K562 (cell line): Measurements from ENCODE around the gene FAM171A2.

Experiments used
- ATF7 ChIP-seq: fragments of 450-650 bp; IDR thresholded peaks from 2 replicates; pipeline ENCODE4 v1.7.1; 2014; ENCODE audit warnings: mild to moderate bottlenecking, moderate library complexity
- CBFB ChIP-seq: sonication (generic); formaldehyde crosslinking; IDR thresholded peaks from 2 replicates; pipeline ENCODE4 v1.4.0; 2020; ENCODE audit warnings: mild to moderate bottlenecking, missing genetic modification reagents
- EZH2 ChIP-seq: IDR thresholded peaks from 2 replicates; pipeline ENCODE4 v1.6.1; 2012; ENCODE audit warnings: low read depth, mild to moderate bottlenecking, inconsistent platforms, low read length, borderline replicate concordance
- GABPA ChIP-seq: fragments of 200-800 bp; sonication (Bioruptor generic); conservative IDR thresholded peaks from 2 replicates; pipeline ENCODE4 v1.6.1; 2016; ENCODE audit warnings: low read depth, missing genetic modification characterization, missing compliant biosample characterization
- KLF16 ChIP-seq: IDR thresholded peaks from 2 replicates; pipeline ENCODE4 v1.6.1; 2016; ENCODE audit warnings: antibody characterized with exemption
- L3MBTL2 ChIP-seq: fragments of 450-650 bp; IDR thresholded peaks from 2 replicates; pipeline ENCODE4 v1.6.1; 2016; ENCODE audit warnings: mild to moderate bottlenecking, moderate library complexity
- POLR2A ChIP-seq: fragments of 450-650 bp; conservative IDR thresholded peaks from 2 replicates; pipeline ENCODE4 v1.6.1; 2016
- POLR2H ChIP-seq: IDR thresholded peaks from 2 replicates; pipeline ENCODE4 v1.6.1; 2016; ENCODE audit warnings: missing genetic modification characterization, low read depth, mild to moderate bottlenecking, control low read depth, missing compliant biosample characterization, moderate library complexity
- ZSCAN29 ChIP-seq: fragments of 450-650 bp; IDR thresholded peaks from 2 replicates; pipeline ENCODE4 v1.6.1; 2017
- TF ChIP-seq, protein P1 (sequence below), 3 experiments: IDR thresholded peaks in 2 of 3; conservative IDR thresholded peaks in 1 of 3; 2 replicates each; pipeline ENCODE4 v1.5.1; 2011 to 2012; ENCODE audit warnings: low read length in 3 of 3, mild to moderate bottlenecking in 3 of 3, control low read depth in 2 of 3, improper control_type of control experiment in 1 of 3, inconsistent platforms in 1 of 3, low read depth in 1 of 3, mixed read lengths in 1 of 3, moderate library complexity in 1 of 3; ENCODE audit not compliant: insufficient read depth in 2 of 3

DNA sequence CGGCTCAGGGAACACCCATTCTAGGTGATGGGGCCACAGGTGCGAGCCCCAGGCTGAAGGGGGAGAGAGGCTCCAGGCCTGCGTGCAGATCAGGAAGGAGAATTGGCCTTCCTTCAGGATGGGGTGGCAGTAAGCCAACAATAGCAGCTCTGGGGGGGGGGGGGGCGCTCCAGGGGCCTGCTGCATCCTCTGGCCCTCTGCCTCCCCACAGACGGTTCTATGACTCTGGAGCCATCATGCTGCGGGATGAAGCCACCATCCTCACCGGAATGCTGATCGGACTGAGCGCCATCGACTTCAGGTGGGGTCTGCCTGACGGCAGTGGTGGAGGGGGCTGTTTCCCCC lies 49.2 kb downstream of the FAM171A2 start:
- TF ChIP-seq L3MBTL2: no peak
- no peak for TF ChIP-seq POLR2A
- TF ChIP-seq, protein P1, sequence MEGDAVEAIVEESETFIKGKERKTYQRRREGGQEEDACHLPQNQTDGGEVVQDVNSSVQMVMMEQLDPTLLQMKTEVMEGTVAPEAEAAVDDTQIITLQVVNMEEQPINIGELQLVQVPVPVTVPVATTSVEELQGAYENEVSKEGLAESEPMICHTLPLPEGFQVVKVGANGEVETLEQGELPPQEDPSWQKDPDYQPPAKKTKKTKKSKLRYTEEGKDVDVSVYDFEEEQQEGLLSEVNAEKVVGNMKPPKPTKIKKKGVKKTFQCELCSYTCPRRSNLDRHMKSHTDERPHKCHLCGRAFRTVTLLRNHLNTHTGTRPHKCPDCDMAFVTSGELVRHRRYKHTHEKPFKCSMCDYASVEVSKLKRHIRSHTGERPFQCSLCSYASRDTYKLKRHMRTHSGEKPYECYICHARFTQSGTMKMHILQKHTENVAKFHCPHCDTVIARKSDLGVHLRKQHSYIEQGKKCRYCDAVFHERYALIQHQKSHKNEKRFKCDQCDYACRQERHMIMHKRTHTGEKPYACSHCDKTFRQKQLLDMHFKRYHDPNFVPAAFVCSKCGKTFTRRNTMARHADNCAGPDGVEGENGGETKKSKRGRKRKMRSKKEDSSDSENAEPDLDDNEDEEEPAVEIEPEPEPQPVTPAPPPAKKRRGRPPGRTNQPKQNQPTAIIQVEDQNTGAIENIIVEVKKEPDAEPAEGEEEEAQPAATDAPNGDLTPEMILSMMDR (IDR thresholded peaks at IDR 0.05 in 2 of 3, conservative IDR thresholded peaks at IDR 0.05 in 1 of 3; ENCODE audit: insufficient read depth in 2 of 3, low read depth in 1 of 3, low read length in 3 of 3): no peak
- TF ChIP-seq ATF7: no peak
- TF ChIP-seq CBFB: no peak
- TF ChIP-seq POLR2H: no peak
- TF ChIP-seq ZSCAN29: no peak
- TF ChIP-seq EZH2: no peak
- TF ChIP-seq KLF16: no peak
- no peak for TF ChIP-seq GABPA (tag)
